Dermis blood vessel endothelial cell (primary cell): ENCODE data around the gene ODAM. TPM values are rescaled to one million over a fixed set of nuclear protein-coding genes. Genes with fewer than 3 reads are reported as not detected.
"Not testable (repeated sequence)": the region's sequence is repeated elsewhere in the genome, so short reads cannot be mapped to it uniquely, and the experiment has no call there.

Experiments used
- DNase-seq: peaks from one replicate; pipeline ENCODE4 v3.0.0; 2010
- total RNA-seq: library from RNA; depleted of rRNA; stranded (reverse); fragments of >200 nt; gene quantifications from 2 replicates; pipeline ENCODE4 v1.2.3, GENCODE V29; 2014

The ODAM gene, protein sequence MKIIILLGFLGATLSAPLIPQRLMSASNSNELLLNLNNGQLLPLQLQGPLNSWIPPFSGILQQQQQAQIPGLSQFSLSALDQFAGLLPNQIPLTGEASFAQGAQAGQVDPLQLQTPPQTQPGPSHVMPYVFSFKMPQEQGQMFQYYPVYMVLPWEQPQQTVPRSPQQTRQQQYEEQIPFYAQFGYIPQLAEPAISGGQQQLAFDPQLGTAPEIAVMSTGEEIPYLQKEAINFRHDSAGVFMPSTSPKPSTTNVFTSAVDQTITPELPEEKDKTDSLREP
- total RNA-seq, result not detected in 2 replicates

GRCh38 chr4:70195425-70195824 is at the start of gene ODAM:
Gene ODAM, plus strand, starts transcription at chr4:70195725. Its CDS starts 819 bp downstream, at chr4:70196544.
- no peak for DNase-seq

DNA sequence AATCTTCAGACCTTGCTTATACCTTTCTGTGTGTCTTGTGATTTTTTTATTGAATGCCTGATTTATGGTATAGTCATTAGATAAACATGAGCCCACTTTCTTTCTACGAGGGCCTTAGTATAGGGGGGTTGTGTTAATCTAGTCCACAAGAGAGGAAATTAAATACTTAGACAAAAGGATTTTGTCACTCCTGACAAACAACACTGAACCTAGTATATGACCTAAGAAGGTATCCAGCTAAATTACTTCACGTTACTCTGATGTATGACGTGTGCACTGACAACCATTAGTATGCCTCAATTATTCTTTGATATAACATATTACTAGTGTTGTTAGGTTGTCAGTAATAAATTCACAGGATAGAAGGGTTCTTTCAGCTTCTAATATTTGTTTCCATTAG is 44.3 kb upstream of the ODAM start:
- DNase-seq, result no peak

DNA sequence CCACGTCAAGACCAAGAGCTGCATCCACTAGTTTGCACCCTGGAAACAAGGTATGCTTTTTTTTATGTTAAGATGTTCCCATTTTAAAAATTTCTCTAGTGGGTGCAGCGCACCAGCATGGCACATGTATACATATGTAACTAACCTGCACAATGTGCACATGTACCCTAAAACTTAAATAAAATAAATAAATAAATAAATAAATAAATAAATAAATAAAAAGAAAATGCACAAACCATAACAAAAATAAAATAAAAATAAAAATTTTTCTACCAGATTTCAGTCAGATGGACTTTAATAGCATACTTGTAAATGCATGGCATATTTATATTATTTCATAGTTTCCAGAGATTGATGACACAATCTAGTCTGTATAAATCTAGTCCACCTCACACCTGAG is 43.4 kb upstream of the ODAM start:
- no peak for DNase-seq

GRCh38 chr4:70153937-70154336 is 41.6 kb upstream of the ODAM start, which contains the start of gene PRR27:
Gene PRR27, plus strand, starts transcription at chr4:70154237. Its CDS starts 139 bp downstream, at chr4:70154376.
- no peak for DNase-seq

GRCh38 chr4:70158576-70158975 is 36.9 kb upstream of the ODAM start:
- no peak for DNase-seq

DNA sequence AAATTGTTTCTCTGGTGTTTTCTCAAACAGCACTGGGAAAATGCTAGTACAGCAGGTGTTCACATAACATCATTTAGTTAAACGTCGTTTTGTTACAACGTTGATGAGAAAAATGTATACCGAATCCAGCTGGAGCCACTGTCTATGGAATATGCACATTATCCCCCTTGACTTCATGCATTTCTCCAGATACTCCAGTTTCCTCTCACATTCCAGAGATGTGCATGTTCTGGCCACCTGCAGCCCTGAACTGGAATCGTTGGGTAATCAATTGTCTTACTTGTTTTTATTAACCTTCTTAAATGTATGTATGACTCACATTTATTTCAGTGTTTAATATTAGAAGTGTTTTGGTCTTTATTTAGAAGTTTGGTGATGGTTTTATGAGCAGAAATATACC is 18.4 kb upstream of the ODAM start:
- no peak for DNase-seq

GRCh38 chr4:70178075-70178660 is 17.4 kb upstream of the ODAM start:
- DNase-seq, result no peak

GRCh38 chr4:70179811-70180210 is 15.7 kb upstream of the ODAM start:
- no peak for DNase-seq

DNA sequence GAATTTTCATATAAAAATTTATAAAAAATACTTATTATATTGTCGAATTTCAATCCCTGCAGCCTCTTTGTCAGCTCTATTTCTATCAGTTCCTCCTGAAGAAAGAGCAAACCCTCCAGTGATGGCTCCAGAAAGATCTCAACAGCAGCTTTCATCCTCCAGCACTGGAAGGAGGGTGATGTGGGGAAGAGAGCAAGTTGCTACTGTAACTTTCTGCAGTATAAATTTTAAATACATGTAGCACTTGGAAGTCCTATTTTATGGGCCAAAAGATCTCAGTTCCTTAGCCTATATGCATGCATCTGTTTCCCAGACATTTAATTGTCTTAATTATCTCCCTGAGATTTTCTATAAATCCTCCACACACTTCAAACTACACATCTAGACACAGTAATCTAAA is 13.7 kb upstream of the ODAM start:
- no peak for DNase-seq

DNA sequence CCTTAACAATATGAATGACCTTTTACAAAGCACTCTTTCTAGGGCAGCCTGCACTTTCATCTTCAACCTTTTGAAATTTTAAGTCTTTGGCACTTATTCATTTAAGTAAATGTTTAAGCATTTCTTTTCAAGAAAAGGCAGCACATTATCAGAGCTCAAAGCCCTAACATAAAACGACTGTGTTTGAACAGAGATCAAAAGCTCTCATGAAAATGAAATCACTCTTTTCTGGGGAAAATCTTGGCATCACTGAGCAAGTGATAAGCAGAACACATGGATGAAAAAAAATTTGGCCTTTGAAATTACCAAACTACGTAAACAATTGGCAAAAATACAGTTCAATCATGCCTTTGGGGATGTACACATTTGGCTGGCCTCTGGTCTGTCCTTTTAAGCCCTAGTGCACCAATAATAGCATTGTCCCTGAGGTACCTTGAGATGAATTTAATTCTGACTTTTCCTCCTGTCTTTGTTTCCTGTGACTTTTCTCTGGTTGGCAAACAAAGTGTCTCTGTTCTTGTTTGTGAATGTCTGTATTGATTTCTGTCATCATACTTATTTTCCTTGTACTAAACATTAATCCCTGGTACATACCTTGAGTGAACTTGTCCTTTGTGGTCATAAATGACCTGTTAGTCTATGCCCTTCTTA is 12.9 kb upstream of the ODAM start:
- no peak for DNase-seq

GRCh38 chr4:70183168-70183939 is 12.2 kb upstream of the ODAM start:
- peak; percentile 61 for DNase-seq

DNA sequence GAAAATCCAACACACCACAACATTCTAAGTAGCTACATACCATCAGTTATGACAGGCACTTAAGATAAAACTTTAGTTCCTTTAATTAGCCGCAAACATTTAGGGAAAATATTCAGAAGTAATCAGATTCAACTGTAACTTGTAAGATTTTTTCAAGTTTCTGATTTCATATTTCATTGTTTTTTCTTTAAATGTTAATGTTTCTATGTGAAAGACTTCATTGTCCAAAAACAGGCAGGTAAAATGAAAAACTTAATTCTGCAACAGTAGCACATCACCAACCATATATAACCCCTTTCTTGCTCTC is 11.6 kb upstream of the ODAM start:
- no peak for DNase-seq

DNA sequence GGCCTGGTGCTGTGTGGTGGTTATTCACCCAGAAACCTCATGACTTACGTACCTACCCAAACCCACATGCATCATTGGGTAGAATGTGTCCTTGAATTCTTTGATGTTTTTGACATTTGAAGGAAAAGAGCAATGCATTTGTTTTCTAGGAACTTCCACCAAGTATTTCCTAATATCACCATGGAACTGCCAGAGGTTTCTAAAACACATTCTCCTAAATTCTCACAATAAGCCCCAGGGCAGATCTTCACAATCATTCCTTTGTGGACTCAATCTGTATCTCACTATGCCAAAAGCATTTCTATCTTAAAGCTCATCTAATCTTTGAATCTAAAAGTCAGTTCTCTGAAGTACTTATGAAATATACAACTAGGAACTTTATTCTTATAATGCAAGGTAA is 8.3 kb upstream of the ODAM start:
- no peak for DNase-seq

DNA sequence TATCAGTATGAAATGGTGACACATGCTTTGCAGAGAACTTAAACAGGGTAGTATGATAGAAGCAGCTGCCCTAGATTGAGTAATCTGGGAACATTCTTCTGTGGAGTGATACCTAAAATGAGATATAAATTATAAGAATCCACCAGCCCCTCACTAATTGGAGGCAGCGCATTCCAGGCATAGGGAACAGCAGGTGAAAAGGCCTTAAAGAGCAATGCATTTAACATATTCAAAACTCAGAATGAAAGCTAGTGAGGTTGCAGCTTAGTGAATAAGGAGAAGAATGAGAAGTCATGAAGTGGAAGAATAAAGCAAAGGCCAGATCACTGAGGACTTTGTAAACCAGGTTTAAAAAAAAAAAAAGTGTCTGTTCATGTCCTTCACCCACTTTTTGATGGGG is 4.9 kb upstream of the ODAM start:
- DNase-seq, result no peak

DNA sequence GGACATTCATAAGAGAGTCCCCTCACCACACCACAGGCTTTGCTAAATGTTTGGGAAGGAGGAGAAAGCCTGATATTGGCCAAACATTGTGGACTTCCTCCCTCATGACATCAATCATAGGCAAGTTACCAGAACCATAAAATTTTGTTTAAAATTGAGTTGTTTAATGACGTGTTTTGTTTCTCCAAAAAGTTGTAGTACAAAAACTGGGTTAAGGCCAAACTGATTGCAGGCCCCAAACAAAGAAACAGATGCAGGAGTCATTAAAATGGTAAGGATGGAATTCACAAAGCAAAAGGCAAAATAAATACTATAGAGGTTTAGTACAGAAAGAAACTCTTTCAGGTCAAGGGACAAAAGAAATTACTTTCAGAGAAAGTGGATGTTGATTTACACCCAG is 3.9 kb upstream of the ODAM start:
- DNase-seq, result no peak

DNA sequence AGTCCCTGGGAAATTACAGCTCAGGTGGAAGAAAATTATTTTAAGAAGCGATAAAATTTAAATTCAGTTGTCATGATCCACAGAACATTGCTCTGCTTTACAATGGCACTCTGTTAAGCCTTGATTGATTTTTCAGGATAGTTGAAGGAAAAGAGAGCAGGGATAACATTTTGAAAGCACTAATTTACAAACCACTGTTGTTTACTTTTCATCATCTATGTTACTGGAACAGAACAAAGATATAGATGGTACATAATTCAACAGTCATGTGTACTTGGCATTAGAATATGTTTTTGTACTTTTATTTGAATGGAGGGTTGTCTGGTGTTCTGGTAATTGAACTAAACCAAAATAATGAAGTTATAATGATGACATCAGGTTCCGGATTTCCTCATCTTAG is 2.6 kb upstream of the ODAM start:
- DNase-seq, result no peak

DNA sequence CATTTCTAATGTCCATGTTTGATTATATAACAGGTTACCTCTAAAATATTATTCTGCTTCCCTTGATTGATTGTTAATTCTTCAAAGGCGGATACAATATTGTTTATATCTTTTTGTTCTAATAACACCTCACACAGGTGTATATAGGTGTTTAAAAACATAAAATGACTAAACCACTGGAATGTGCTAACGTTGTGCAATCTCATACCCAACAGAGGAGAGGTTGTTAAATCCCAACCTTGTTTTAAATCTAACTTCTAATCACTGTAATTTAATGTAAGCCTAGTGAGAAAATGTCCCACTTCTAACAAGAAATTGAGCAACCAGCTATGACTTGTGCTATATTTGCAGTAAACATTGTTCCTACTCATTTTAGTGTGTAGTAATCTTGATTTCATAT is 1.3 kb downstream of the ODAM start:
- no peak for DNase-seq

DNA sequence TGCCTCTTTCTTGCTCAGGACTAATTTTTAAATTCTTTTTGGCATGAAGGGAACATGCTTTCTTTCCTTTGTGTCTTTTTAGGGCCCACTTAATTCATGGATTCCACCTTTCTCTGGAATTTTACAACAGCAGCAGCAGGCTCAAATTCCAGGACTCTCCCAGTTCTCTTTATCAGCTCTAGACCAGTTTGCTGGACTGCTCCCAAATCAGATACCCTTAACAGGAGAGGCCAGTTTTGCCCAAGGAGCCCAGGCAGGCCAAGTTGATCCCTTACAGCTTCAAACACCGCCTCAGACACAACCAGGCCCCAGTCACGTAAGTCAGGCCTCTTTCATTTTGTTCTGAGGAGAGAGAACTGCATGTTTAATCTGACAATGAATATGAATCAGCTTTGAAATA is 2.3 kb downstream of the ODAM start:
- no peak for DNase-seq

GRCh38 chr4:70203601-70204000 is 8.1 kb downstream of the ODAM start:
- no peak for DNase-seq

GRCh38 chr4:70212752-70213151 is 17.2 kb downstream of the ODAM start:
- not testable (repeated sequence) for DNase-seq

GRCh38 chr4:70216109-70216508 is 20.6 kb downstream of the ODAM start:
- not testable (repeated sequence) for DNase-seq

DNA sequence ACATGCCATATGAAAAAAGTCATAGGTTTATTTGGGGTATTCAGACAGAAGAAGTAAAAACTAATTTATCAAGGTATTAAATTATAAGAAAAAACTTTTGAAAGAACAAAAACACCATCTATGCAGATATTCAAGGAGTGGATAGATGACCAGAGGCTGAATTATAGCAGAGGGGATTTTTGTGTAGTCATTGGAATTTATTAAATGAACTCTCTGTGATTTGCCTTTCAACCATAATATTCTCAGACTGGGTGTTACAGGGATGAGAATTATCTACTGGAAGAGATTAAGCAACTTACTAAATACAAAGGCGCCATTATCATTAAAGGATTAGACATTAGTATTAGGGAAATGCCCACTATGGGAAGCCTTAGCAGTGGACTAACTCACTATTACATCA is 21.0 kb downstream of the ODAM start:
- DNase-seq, result not testable (repeated sequence)

- not testable (repeated sequence) for DNase-seq
These were observed 25.9 kb downstream of the ODAM start for GRCh38 chr4:70221389-70221788.

- not testable (repeated sequence) for DNase-seq
These were observed 26.3 kb downstream of the ODAM start for GRCh38 chr4:70221818-70222217.
